HG03571 (cell line): Measurements from ENCODE around the gene CELA2B.
"Not testable (repeated sequence)": the region's sequence is repeated elsewhere in the genome, so short reads cannot be mapped to it uniquely, and the experiment has no call there.

Experiments used
- ATAC-seq: cut with Tn5 transposase; IDR thresholded peaks from one replicate; pipeline ENCODE4 v1.9.1; 2021; ENCODE audit not compliant: unreplicated experiment

Gene CELA2B

DNA sequence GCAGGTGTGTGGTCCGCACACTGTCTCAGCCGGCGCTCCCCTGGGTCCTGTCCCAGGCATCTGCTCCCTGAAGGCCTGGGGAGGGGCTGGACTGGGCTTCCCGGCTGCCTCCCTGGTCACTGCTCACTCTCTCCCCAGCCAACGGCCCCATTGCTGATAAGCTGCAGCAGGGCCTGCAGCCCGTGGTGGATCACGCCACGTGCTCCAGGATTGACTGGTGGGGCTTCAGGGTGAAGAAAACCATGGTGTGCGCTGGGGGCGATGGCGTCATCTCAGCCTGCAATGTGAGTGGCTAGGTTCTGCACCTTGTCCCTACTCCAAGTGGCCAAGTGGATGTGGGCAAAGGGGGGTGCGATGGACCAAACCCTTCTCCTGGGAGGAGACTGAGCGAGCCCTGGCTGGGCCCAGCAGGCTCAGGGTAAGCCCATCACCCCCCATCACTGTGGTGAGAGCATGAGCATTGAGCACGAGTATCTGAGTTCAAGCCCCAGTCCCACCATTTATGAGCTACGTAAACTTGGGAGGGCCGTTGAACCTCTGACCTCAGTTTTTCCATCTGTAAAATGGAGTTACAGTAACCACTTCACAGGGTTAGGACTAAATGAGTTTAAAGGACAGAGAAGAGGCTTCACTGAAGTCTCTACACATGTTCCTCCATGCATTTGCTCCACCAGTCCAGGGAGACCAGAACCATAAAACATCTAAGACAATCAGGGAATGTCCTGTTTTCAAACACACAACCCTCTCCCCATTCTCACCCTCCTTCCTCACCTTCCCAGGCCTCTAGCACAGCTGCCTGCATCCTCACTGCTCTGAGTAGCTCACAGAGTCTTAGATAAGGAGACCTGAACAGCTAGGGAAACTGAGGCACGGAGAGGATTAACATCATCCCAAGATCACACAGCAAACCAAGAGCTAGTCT is 31.2 kb upstream of the CELA2B start:
- ATAC-seq, result no peak

DNA sequence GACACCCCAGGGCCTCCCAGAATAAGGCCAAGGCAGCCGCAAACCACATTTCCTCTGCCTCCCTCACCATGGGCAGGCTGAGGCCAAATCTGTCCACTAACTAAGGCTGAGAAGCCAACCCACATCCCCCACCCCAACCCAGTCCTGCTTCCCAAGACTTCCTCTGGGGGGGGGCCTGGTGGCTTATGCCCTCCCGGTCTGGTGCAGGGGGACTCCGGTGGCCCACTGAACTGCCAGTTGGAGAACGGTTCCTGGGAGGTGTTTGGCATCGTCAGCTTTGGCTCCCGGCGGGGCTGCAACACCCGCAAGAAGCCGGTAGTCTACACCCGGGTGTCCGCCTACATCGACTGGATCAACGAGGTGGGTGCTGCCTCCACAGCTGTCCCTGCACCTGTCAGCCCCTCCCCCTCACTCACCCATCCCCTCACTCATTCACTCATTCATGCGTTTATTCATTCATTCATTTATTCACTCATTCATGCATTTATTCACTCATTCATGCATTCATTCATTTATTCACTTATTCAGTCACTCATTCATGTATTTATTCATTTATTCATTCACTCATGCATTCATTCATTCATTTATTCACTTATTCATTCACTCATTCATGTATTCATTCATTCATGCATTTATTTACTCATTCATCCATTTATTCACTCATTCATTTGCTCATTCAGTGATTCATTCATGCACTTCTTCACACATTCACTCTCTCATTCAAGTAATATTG is 30.3 kb upstream of the CELA2B start:
- ATAC-seq, result no peak

DNA sequence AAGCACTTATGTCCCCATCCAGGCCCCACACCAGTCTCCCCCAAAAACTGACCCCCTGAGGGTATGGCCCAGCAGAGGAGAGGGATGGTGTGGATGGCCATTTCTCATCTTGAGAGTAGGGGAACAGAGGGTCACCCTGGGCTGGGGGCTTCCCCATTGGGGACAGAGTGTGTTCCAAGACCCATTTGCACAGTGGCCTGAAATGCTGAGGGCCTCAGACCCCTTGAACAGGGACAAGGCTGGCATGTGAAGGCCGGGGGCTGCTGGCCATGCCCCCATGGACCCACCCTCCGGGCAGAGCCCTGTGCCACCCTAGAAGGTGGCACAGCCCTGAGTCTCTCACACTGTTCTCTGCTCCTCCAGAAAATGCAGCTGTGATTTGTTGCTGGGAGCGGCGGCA is 29.7 kb upstream of the CELA2B start:
- no peak for ATAC-seq

DNA sequence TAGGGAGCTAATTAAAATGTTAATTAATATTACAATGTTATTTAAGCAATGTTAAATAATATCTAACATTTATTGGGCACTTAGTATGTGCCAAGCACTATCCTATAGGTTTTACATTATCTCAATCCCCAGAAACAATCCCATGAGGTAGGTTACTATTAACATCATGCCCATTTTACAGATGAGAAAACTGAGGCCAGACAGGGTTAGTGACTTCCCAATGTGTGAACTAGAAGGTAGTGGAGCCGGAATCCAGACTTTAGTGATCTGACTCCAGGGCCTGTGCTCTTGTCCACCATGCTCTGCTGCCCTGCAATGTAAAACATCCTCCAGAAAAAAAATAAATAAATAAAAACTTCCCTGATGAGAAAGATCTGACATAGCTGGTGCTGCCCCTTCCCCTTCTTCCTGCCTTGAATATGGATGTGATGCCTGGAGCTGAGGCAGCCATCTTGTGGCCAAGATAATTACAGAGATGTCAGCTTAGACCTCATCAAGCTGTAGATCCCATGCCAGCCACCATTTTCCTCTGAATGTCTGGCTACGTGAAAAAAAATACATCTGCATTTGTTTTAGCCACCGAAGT is 26.9 kb upstream of the CELA2B start:
- ATAC-seq, result no peak

DNA sequence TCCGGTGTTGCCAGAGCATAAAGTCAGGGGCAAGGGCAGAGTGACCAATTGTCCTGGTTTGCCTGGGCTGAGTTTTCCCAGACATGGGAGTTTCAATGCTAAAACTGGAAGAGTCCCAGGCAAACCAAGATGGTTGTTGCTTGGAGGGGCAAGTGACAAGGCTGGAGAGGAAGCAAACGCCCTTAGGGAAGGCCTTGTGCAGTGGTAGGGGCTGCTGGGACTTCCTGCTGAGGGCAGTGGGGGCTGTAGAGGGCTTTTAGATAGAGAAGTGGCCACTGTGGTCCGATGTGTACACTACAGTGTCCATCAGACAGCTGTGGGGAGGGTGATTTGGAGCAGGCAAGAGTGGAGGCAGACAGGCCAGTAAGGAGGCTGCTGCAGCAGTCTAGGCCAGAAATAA is 26.3 kb upstream of the CELA2B start:
- ATAC-seq, result no peak

DNA sequence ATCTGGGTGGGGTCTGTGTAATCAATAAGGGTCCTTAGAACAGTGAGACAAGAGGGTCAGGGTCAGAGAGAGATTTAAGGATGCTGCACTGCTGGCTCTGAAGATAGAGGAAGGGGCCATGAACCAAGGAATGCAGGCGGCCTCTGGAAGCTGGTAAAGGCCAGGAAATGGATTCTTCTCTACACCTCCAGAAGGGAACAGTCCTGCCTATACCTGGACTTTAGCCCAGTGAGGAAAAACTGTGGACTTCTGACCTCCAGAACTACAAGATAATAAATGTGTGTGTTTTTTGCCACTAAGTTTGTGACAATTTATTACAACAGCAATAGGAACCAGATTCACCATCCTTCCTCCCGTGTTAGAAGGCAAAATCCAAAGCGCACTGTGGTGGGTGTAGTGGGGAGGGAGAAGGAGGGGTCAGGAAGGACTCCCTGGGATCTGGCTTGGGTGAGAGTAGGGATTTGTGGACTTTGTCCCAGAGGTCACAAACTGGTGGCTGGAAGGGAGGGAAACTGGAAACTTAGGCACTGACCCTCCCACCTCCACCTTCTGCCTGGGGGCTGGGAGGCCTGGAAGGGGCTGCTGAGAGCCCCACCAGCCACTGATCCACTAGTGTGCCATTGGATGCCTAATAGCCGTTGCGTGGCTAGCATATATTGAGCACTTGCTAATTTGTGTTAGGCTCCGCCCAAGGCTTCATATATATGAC is 24.7 kb upstream of the CELA2B start:
- no peak for ATAC-seq

DNA sequence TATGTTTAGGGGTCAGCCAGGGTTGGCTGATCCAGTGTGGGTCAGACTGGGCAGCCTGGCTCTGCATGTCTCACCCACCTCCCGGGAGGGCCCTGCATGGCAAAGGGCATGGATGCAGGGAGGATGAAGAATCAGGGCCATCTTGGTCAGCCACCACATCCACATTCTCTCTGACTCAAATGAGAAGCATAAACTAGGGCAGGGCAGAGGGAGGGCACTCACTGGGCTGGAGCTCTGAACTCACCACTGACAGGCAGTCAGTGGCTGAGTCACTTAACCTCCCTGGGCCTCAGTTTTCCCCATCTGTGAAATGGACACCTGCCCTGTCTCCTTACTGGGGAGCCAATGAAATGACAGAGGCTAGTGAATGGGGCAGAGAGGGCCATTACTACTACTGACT is 23.7 kb upstream of the CELA2B start:
- no peak for ATAC-seq

DNA sequence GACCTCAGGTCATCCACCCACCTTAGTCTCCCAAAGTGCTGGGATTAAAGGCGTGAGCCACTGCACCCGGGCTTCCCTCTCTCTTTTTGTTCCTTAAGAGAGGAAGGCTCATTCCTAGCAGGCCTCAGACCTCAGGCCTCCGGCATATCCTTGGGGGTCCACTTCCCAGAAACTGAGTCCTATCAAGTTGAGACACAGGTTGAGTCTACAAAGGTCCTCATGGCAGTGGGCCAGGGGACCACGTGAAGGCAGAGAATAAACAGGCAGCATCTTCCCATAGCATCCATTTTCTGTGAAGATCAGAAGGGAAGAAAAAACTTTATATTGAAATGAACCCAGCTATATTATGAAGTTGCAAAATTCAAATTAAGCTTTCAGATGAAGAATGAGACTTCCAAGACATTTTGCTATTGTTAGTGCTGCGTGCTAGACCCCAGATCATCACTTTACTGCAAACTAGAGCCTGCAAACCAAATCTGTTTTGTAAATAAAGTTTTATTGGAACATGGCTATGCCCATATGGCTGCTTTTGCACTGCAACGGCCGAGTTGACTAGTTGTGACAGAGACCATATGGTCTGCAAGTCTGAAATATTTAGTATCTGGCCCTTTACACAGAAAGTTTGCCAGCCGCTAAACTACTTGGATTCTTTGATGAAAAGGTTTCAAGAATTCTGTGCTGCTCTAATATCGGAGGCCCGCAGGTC is 22.9 kb upstream of the CELA2B start:
- no peak for ATAC-seq

DNA sequence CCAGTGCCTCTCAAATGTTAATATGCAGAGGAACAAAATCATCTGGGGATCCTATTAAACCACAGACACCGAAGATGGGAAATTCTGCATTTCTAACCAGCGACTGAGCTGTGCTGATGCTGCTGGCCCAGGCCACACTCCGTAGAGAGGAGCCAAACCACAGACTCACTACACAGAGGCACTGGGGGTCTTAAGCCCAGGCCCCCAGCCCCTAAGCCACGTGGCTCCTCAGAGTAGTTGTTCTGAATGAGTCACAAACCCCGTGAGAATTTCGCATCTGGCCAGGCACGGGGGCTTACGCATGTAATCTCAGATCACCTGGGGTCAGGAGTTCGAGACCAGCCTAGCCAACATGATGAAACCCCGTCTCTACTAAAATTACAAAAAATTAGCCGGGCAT is 22.2 kb upstream of the CELA2B start:
- no peak for ATAC-seq

DNA sequence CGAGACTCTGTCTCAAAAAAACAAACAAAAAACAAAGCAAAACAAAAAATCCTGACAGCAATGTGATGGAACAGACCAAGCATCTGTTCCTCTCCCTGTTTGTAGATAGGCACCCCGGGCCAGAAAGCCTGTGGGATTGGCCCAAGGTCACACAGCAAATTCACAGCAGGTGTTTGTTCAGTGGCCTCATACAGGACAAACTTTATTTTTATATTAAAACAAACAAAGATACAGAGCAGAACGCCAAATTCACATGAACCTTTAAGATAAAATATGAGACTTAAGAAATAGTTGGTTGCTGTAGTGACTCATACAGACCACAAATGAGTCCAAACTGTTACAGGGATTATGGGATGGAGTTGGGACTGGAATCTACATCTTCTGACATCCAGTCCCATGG is 21.6 kb upstream of the CELA2B start:
- no peak for ATAC-seq

DNA sequence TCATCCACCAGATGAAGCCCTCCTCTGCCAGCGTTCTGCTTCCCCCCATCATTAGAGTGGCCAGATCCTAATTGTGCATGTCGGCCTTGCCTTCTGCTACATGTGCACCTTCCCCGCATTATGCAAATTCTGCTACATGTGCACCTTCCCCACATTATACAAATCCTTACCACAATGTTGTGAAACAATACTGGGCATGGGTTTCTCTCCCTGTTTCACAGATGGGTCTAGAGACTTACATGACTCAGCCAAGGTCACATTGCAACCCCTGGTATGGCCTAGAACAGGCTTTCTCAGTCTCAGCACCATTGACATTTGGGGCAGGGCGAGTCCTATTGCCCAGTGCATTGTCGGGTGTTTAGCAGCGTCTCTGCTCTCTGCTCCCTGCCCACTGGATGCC is 20.4 kb upstream of the CELA2B start:
- no peak for ATAC-seq

DNA sequence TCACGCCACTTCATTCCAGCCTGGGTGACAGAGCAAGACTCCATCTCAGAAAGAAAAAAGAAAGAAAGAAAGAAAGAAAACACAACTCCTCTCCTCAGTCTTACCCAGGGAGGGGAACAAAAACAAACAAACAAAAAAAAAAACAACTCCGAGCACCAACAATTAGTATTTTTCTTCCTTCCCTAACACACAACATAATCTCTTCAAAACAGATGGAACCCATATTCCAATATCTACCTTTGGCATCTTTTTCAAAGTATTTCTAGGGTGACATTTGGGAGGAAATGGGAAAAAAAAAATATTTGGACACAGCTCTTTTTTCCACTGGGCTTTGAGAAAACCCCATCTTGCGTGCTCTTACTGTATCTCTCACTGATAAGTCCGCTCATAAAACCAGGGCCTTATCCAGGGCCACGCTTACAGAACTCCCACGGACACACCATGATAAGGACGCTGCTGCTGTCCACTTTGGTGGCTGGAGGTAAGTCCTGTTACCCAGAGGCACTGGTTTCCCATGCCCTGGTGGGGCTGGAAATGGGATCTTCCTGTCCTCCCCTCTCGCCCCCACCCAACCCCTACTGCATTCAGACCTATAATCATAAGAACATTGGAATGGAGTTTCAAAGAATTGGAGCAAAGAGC is 19.5 kb upstream of the CELA2B start, which contains the start of gene CELA2A:
CELA2A (plus strand) TSS at position 420 of the 642 bp plus-strand sequence; CDS start at position 442, 22 bp downstream.
- no peak for ATAC-seq

DNA sequence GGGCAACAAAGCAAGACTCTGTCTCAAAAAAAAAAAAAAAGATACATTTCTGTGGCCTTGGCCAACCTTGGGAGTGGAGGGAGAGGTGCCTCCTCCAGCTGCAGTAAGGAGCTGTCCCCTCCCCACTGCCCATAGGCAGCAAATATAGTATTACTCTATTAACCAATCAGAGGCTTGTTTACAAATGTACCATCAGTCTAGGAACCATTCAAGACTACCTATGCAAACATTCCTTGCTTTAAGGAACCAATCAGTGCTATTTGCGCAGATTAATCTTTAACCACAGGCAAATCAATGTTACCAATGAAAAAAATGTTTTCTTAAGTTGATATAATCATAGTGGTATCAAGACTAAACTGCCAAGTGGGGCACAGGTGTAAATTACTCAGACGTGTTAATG is 18.3 kb upstream of the CELA2B start:
- no peak for ATAC-seq

DNA sequence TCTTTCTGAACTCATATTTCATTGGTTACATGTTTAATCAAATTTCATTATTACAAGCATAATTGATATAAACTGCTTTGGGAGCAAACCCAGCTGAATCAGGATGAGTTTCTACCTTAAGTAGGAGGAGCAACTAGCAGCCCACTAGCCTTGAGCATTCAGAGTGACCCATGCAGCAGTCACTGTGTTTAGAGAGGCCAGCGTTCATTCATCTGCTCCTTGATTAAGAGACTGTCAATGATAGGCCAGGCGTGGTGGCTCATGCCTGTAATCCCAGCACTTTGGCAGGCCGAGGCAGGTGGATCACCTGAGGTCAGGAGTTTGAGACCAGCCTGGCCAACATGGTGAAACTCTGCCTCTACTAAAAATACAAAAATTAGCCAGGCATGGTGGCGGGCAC is 17.5 kb upstream of the CELA2B start:
- not testable (repeated sequence) for ATAC-seq

DNA sequence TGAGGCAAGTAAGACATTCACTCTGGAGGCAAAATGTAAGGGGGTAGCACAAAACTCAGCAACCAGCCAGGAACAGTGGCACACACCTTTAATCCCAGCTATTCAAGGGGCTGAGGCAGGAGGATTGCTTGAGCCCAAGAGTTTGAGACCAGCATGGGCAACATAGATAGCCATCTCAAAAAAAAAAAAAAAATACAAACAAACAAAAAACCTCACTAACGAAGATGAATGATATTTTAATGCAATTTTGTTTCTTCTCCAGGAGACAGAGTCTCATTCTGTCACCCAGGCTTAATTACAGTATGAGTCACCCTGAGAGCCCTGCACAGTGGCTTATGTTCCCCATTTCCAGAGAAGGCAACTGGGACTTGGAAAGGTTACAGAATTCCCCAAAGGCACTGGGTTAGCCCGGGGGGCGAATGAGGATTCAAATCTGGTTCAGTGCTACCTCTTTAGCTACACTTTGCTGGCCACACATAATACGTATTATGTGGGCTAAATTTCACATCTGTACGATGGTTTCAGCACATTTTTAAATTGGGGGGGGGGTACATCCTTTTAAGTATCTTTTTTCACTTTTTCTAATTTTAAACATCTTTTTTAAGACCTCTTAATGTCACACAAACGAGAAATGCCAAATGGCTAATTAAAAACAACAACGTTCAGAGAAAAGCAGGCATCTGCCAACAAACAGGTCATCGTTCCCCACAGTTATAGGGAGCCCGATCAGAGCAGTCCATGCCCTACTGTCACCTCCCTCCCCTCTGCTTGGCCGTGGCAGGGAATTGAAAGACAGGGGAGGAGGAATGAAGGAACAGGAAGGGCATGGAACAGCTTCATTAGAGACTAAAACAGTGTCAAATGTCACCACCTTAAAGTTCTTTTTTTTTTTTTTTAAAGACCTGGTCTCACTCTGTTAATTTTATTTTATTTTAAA is 15.9 kb upstream of the CELA2B start:
- ATAC-seq, result no peak

DNA sequence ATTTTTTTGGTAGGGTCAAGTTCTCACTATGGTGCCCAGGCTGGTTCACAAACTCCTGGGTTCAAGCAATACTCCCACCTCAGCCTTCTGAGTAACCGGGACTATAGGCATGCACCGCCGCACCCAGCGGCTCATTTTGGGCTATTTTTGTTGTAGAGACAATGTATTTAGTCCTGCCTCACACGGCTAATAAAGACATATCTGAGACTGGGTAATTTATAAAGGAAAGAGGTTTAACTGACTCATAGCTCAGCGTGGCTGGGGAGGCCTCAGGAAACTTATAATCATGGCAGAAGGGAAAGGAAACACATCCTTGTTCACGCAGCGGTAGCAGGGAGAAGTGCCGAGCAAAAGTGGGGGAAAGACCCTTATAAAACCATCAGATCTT is 15.2 kb upstream of the CELA2B start:
- ATAC-seq, result no peak

DNA sequence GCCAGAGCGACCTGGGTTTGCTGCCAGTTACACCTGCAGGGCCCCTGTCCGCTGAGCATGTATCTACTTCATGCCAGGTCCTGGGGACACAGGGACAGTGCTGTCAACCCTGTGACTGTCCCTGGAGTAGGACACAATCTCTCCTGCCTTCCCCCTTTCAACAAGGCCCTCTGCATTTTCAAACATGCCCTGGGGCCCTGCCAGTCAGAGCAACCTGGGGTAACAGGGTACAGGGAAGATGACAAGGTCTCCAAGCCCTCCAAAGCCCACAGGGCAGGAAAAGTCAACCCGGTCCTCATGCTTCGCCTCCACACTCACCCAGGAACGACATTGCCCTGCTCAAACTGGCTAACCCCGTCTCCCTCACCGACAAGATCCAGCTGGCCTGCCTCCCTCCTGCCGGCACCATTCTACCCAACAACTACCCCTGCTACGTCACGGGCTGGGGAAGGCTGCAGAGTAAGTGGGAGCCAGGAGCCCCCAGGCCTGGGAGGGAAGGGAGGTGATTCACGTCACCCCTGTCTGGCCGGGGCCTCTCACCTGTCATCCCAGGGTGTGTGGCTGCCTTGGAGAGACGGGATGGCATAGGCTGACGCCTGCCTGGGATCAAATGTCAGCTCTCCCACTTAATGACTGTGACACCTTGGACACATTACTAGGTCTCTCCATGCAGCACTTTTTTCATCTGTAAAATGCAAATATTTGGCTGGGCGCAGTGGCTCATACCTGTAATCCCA is 12.7 kb upstream of the CELA2B start:
- ATAC-seq, result not testable (repeated sequence)

DNA sequence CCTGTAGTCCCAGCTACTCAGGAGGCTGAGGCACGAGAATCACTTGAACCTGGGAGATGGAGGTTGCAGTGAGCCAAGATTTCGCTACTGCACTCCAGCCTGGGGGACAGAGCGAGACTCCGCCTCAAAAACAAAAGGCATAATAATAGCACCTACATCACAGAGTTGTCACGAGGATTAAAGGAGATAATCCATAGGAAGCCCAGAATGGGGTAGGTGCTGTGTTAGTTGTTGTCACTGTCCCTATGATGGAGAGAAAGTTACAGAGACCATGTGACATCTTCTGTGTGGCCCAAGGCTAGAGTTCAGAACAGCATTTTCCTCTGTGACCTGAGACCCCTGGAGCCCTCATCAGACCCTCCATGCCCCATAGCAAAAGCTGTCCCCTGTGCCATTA is 12.0 kb upstream of the CELA2B start:
- not testable (repeated sequence) for ATAC-seq
